Activated B cell treated with CpG ODN at 0.5 μM for 24 hours (primary cell): Measurements from ENCODE around the gene RPL4. TPM values are rescaled to one million over a fixed set of nuclear protein-coding genes. Genes with fewer than 3 reads are reported as not detected.

Experiments used
- ATAC-seq: fragments of 200-7000 bp; cut with Tn5 transposase; one replicate; pipeline ENCODE4 v1.10.0; 2021; ENCODE audit warnings: low read depth, mild to moderate bottlenecking, moderate library complexity
- CTCF ChIA-PET: fragments of 350-600 bp; sonication (Branson Sonifier 250); formaldehyde crosslinking; loops from one replicate; lab custom pipeline; 2021; ENCODE audit warnings: antibody characterized with exemption; lab: Charles Lee
- POLR2A ChIA-PET: fragments of 350-600 bp; sonication (Branson Sonifier 250); formaldehyde crosslinking; loops from one replicate; lab custom pipeline; 2021; ENCODE audit warnings: antibody characterized with exemption; lab: Charles Lee
- DNase-seq: peaks from one replicate; pipeline ENCODE4 v3.0.0; 2022
- H3K27ac Mint-ChIP-seq: one replicate; pipeline ENCODE4 v1.8.0; 2020; ENCODE audit warnings: mixed read lengths
- H3K27me3 Mint-ChIP-seq: one replicate; pipeline ENCODE4 v1.8.0; 2021; ENCODE audit warnings: mixed read lengths
- H3K36me3 Mint-ChIP-seq: one replicate; pipeline ENCODE4 v1.8.0; 2021; ENCODE audit warnings: low read depth, mixed read lengths
- H3K4me1 Mint-ChIP-seq: one replicate; pipeline ENCODE4 v1.8.0; 2021; ENCODE audit warnings: mixed read lengths
- H3K4me3 Mint-ChIP-seq: one replicate; pipeline ENCODE4 v1.8.0; 2020; ENCODE audit warnings: mild to moderate bottlenecking, mixed read lengths
- H3K9me3 Mint-ChIP-seq: one replicate; pipeline ENCODE4 v1.8.0; 2020; ENCODE audit warnings: mixed read lengths
- CTCF ChIP-seq: fragments of 200-600 bp; IDR thresholded peaks from one replicate; pipeline ENCODE4 v1.8.0; 2022; ENCODE audit warnings: antibody characterized with exemption, mild to moderate bottlenecking
- intact Hi-C: fragments of 100-400 bp; cut with micrococcal nuclease; formaldehyde crosslinking; loops from one replicate; pipeline ENCODE4 v1.15.1; 2024
- total RNA-seq: library from RNA; stranded (reverse); gene quantifications from 2 replicates; pipeline ENCODE4 v1.2.3, GENCODE V29; 2022

RPL4 gene
- total RNA-seq, 1 donor from 2014 or later: 3,690 TPM

GRCh38 chr15:66454143-66454542 lies 50.5 kb downstream of the RPL4 start:
- Mint-ChIP-seq H3K4me1 (peaks cover 8% of the 10 kb centered on the region), H3K4me3 (no peak overlapping the region), H3K27me3 (no peaks in the 10 kb centered on the region), H3K27ac (no peak overlapping the region), H3K36me3 (peaks cover 23% of the 10 kb centered on the region), H3K9me3 (no peaks in the 10 kb centered on the region)
- DNase-seq: no peak
- CTCF ChIA-PET: no interaction called here
- no peak for TF ChIP-seq CTCF
- POLR2A ChIA-PET: no interaction called here
- no peak for ATAC-seq
- intact Hi-C loops: no loop called here

GRCh38 chr15:66452971-66453580 lies 51.6 kb downstream of the RPL4 start:
- no peak overlapping the region for H3K27ac Mint-ChIP-seq
- ATAC-seq: no peak
- no peaks in the 10 kb centered on the region for H3K9me3 Mint-ChIP-seq
- peaks cover 20% of the 10 kb centered on the region for H3K36me3 Mint-ChIP-seq
- POLR2A ChIA-PET: no interaction called here
- CTCF ChIA-PET: no interaction called here
- intact Hi-C loops: no loop called here
- DNase-seq: no peak
- H3K4me1 Mint-ChIP-seq: peaks cover 7% of the 10 kb centered on the region
- H3K27me3 Mint-ChIP-seq: no peaks in the 10 kb centered on the region
- no peak for TF ChIP-seq CTCF
- H3K4me3 Mint-ChIP-seq: no peak overlapping the region

- ATAC-seq (no peak), DNase-seq (no peak)
- Mint-ChIP-seq H3K4me1 (peaks cover 4% of the 10 kb centered on the region), H3K27me3 (no peaks in the 10 kb centered on the region), H3K36me3 (peaks cover 25% of the 10 kb centered on the region), H3K9me3 (no peaks in the 10 kb centered on the region), H3K27ac (no peak overlapping the region), H3K4me3 (no peak overlapping the region)
- TF ChIP-seq CTCF: no peak
- intact Hi-C loops: no loop called here
- POLR2A ChIA-PET: no interaction called here
- CTCF ChIA-PET: no interaction called here
Observed at GRCh38 chr15:66452420-66452819, 52.2 kb downstream of the RPL4 start.

Other genes starting within 250 kb of the RPL4 start
- gene DIS3L, start 211.3 kb downstream of the RPL4 start, total RNA-seq: 23.8 and 27.2 TPM in 2 replicates
- gene TIPIN, start 148.2 kb downstream of the RPL4 start, total RNA-seq: 10.8 and 11.5 TPM in 2 replicates
- gene MAP2K1, start 117.9 kb downstream of the RPL4 start, total RNA-seq: 37.9 and 42.0 TPM in 2 replicates
- gene SNAPC5, start 7.1 kb downstream of the RPL4 start, total RNA-seq: 28.5 and 30.6 TPM in 2 replicates
- 8.4 and 13.7 TPM in 2 replicates for gene ZWILCH, start 471 bp upstream of the RPL4 start, total RNA-seq
- not detected in 2 replicates for gene LCTL, start 61.1 kb upstream of the RPL4 start, total RNA-seq
- 0.04 and 0.05 TPM in 2 replicates for gene SMAD6, start 197.4 kb upstream of the RPL4 start, total RNA-seq